ENCODE results near the gene SSBP4. TPM values are rescaled to one million over a fixed set of nuclear protein-coding genes. Genes with fewer than 3 reads are reported as not detected.

SSBP4 gene
- total RNA-seq, 1 experiment from 2014 or later: 46.1 TPM

- H2BK12ac ChIP-seq (ENCODE audit: insufficient read length, low read depth, low read length): no peak overlapping the region
- no peak overlapping the region for H3K4ac ChIP-seq (ENCODE audit: low read depth, low read length)
- H3T11ph ChIP-seq (ENCODE audit: low read length): no peak overlapping the region
- Mint-ChIP-seq H3K36me3 (ENCODE audit: insufficient read depth in 1 of 3, low read depth in 3 of 3) (peaks cover 0 to 5% (median 0%) of the 10 kb centered on the region in 3 experiments; a peak in 1 of 7 replicates), H3K27me3 (ENCODE audit: low read depth) (peaks cover 46% of the 10 kb centered on the region), H3K27ac (no peak overlapping the region; a peak in 1 of 7 replicates), H3K4me3 (no peak overlapping the region; a peak in 1 of 5 replicates), H3K4me1 (peaks cover 44 to 60% of the 10 kb centered on the region in 2 experiments), H3K9me3 (no peaks in the 10 kb centered on the region; a peak in 2 of 5 replicates)
- no peak overlapping the region for H2BK120ac ChIP-seq (ENCODE audit: low read depth, low read length, poor library complexity, severe bottlenecking)
- no peak overlapping the region for H4K5ac ChIP-seq (ENCODE audit: insufficient read length, low read depth, low read length)
- H2AFZ ChIP-seq (ENCODE audit: low read length): no peak overlapping the region
- no peaks in the 10 kb centered on the region; the same call in 1 of the 2 replicates for H3K27me3 ChIP-seq (ENCODE audit: insufficient read depth, low read length)
- H3K4me1 ChIP-seq (ENCODE audit: insufficient read depth, low read length): peaks cover 8% of the 10 kb centered on the region; the same call in 1 of the 2 replicates
- H2BK20ac ChIP-seq (ENCODE audit: low read depth, low read length, poor library complexity, severe bottlenecking): no peak overlapping the region
- H3K9me3 ChIP-seq (ENCODE audit: control insufficient read depth, low read depth, low read length): no peaks in the 10 kb centered on the region
- no peak overlapping the region for H4K91ac ChIP-seq (ENCODE audit: insufficient read length, low read depth, low read length)
- no peak overlapping the region for H3K56ac ChIP-seq (ENCODE audit: insufficient read length, low read depth, low read length)
- no peak overlapping the region for H3K23ac ChIP-seq (ENCODE audit: insufficient read length, low read depth, low read length)
- no peak overlapping the region for H2BK5ac ChIP-seq (ENCODE audit: insufficient read length, low read length)
- H3K27ac ChIP-seq (ENCODE audit: insufficient read length, low read depth, low read length): no peak overlapping the region
- no peaks in the 10 kb centered on the region for H4K20me1 ChIP-seq (ENCODE audit: control insufficient read depth, insufficient read depth, insufficient read length)
- WGBS (ENCODE audit: extremely low coverage, insufficient read length, low lambda C conversion rate): no CpG with 5 or more reads among the region's 14 CpGs
- no peak overlapping the region for H2AK5ac ChIP-seq (ENCODE audit: insufficient read length, low read length)
- DNase-seq: no peak
- H3K79me2 ChIP-seq (ENCODE audit: insufficient read depth, low read length): no peaks in the 10 kb centered on the region
- H3K23me2 ChIP-seq (ENCODE audit: insufficient read length, low read depth, low read length, poor library complexity, severe bottlenecking): peaks cover 3% of the 10 kb centered on the region
- no peak overlapping the region for H3K9ac ChIP-seq (ENCODE audit: extremely low read depth, insufficient read length, low read length)
- TF ChIP-seq CTCF (conservative IDR thresholded peaks at IDR 0.05): no peak
- H4K8ac ChIP-seq (replicated peaks; ENCODE audit: insufficient read length, low read depth, low read length): no peak overlapping the region
- H3K4me2 ChIP-seq (ENCODE audit: insufficient read depth, insufficient read length, low read length): no peak overlapping the region
- H3K79me1 ChIP-seq (ENCODE audit: insufficient read depth, low read depth, low read length, poor library complexity, severe bottlenecking): no peaks in the 10 kb centered on the region
- H2BK15ac ChIP-seq (ENCODE audit: low read depth, low read length): no peak overlapping the region
- H3K14ac ChIP-seq (ENCODE audit: insufficient read depth, low read length): no peak overlapping the region; the same call in 1 of the 2 replicates
- no peak overlapping the region for H3K18ac ChIP-seq (ENCODE audit: insufficient read length, low read depth, low read length)
Measured at GRCh38 chr19:18422530-18423191, 3.5 kb downstream of the SSBP4 start.

All from H9 (cell line).